Neuronal stem cell (in vitro differentiated cells): ENCODE data around the gene ZNF592.
"Not testable (repeated sequence)": the region's sequence is repeated elsewhere in the genome, so short reads cannot be mapped to it uniquely, and the experiment has no call there.

Experiments used
- DNase-seq: peaks from one replicate; pipeline ENCODE4 v3.0.0-alpha.2; 2013; ENCODE audit warnings: low spot score
- H2AFZ ChIP-seq: one replicate; pipeline ENCODE4 v1.6.1; 2013; ENCODE audit warnings: mild to moderate bottlenecking, low read length, inconsistent platforms
- H2AK5ac ChIP-seq: 2 replicates; pipeline ENCODE4 v1.6.1; 2013; ENCODE audit warnings: low read depth, mild to moderate bottlenecking, inconsistent platforms, low read length, moderate library complexity, mixed read lengths
- H2BK120ac ChIP-seq: 2 replicates; pipeline ENCODE4 v1.6.1; 2013; ENCODE audit warnings: low read depth, mild to moderate bottlenecking, inconsistent platforms, low read length, moderate library complexity, mixed read lengths
- H2BK12ac ChIP-seq: one replicate; pipeline ENCODE4 v1.6.1; 2013; ENCODE audit warnings: low read length, inconsistent platforms
- H2BK15ac ChIP-seq: 2 replicates; pipeline ENCODE4 v1.6.1; 2013; ENCODE audit warnings: mild to moderate bottlenecking, low read length, inconsistent platforms, mixed read lengths
- H2BK5ac ChIP-seq: one replicate; pipeline ENCODE4 v1.6.1; 2013; ENCODE audit warnings: inconsistent platforms, mild to moderate bottlenecking, low read length, moderate library complexity
- H3K14ac ChIP-seq: one replicate; pipeline ENCODE4 v1.6.1; 2013; ENCODE audit warnings: low read length, inconsistent platforms
- H3K18ac ChIP-seq: 2 replicates; pipeline ENCODE4 v1.6.1; 2013; ENCODE audit warnings: low read length, inconsistent platforms
- H3K23ac ChIP-seq: 2 replicates; pipeline ENCODE4 v1.6.1; 2013; ENCODE audit warnings: low read depth, mild to moderate bottlenecking, mixed read lengths, low read length, inconsistent platforms; ENCODE audit not compliant: poor library complexity
- H3K27ac ChIP-seq: replicated peaks from 3 replicates; pipeline ENCODE4 v1.5.1; 2013; ENCODE audit warnings: low read length, inconsistent platforms
- H3K27me3 ChIP-seq, 3 experiments: 2 replicates each; pipeline ENCODE4 v1.6.1; 2013; ENCODE audit warnings: low read length in 3 of 3, mild to moderate bottlenecking in 2 of 3, inconsistent platforms in 1 of 3, low read depth in 1 of 3, mixed read lengths in 1 of 3, moderate library complexity in 1 of 3; ENCODE audit not compliant: control insufficient read depth in 3 of 3, insufficient read depth in 3 of 3
- H3K36me3 ChIP-seq, 2 donors: replicated peaks in 1 of 2; 2 replicates each; pipeline ENCODE4 v1.6.1; 2013; ENCODE audit warnings: low read length in 2 of 2; ENCODE audit not compliant: control insufficient read depth in 2 of 2, insufficient read depth in 2 of 2
- H3K4ac ChIP-seq: 2 replicates; pipeline ENCODE4 v1.6.1; 2013; ENCODE audit warnings: inconsistent platforms, mild to moderate bottlenecking, low read length, moderate library complexity
- H3K4me1 ChIP-seq, 2 donors: 1 replicate in 1 of 2; 2 replicates in 1 of 2; pipeline ENCODE4 v1.6.1; 2013; ENCODE audit warnings: low read length in 2 of 2, low read depth in 1 of 2; ENCODE audit not compliant: control insufficient read depth in 2 of 2, insufficient read depth in 1 of 2
- H3K4me2 ChIP-seq: one replicate; pipeline ENCODE4 v1.6.1; 2013; ENCODE audit warnings: mild to moderate bottlenecking, low read length, inconsistent platforms; ENCODE audit not compliant: insufficient read depth, poor library complexity, severe bottlenecking
- H3K4me3 ChIP-seq, 2 donors: 2 replicates each; pipeline ENCODE4 v1.5.1; 2013; ENCODE audit warnings: low read length in 2 of 2, mild to moderate bottlenecking in 2 of 2, inconsistent platforms in 1 of 2, moderate library complexity in 1 of 2
- H3K79me1 ChIP-seq: one replicate; pipeline ENCODE4 v1.6.1; 2013; ENCODE audit warnings: low read depth, mild to moderate bottlenecking, inconsistent platforms, low read length, moderate library complexity
- H3K9ac ChIP-seq: one replicate; pipeline ENCODE4 v1.6.1; 2013; ENCODE audit warnings: mild to moderate bottlenecking, low read depth, low read length, inconsistent platforms; ENCODE audit not compliant: poor library complexity
- H3K9me3 ChIP-seq, 2 donors: replicated peaks in 1 of 2; 2 replicates each; pipeline versions ENCODE3 to v1.6.1; 2013; ENCODE audit warnings: low read length in 2 of 2, mild to moderate bottlenecking in 2 of 2, inconsistent platforms in 1 of 2, low read depth in 1 of 2, mixed read lengths in 1 of 2, moderate library complexity in 1 of 2; ENCODE audit not compliant: control insufficient read depth in 2 of 2, insufficient read depth in 1 of 2
- H4K8ac ChIP-seq: one replicate; pipeline ENCODE4 v1.6.1; 2013; ENCODE audit warnings: low read depth, mild to moderate bottlenecking, inconsistent platforms, low read length, moderate library complexity
- H4K91ac ChIP-seq: one replicate; pipeline ENCODE4 v1.6.1; 2013; ENCODE audit warnings: low read length, low read depth, mild to moderate bottlenecking, inconsistent platforms; ENCODE audit not compliant: poor library complexity
- WGBS, 2 donors: extraction: QIAGEN DNeasy Blood & Tissue Kit; methylation state at CpG; one replicate each; pipeline ENCODE4 v1.1.7; 2013; ENCODE audit warnings: missing lambda C conversion rate in 2 of 2, mixed read lengths in 1 of 2; ENCODE audit not compliant: insufficient read length in 2 of 2, insufficient replicate concordance in 1 of 2; ENCODE audit errors: extremely low coverage in 2 of 2; 5-methylcytosine and 5-hydroxymethylcytosine counted together

The ZNF592 gene

GRCh38 chr15:84844964-84845363 lies 96.6 kb downstream of the ZNF592 start:
- Histone ChIP-seq H2AFZ (no peak overlapping the region), H3K14ac (no peak overlapping the region), H4K8ac (no peak overlapping the region), H3K36me3 (no peaks in the 10 kb centered on the region), H3K4ac (no peak overlapping the region), H3K4me3 (no peak overlapping the region), H3K79me1 (no peaks in the 10 kb centered on the region), H3K9ac (no peak overlapping the region), H3K4me2 (no peak overlapping the region), H3K18ac (no peak overlapping the region), H3K9me3 (peaks cover 0 to 9% of the 10 kb centered on the region in 2 donors), H3K27me3 (peaks cover 0 to 6% (median 0%) of the 10 kb centered on the region in 3 experiments), H2BK5ac (no peak overlapping the region), H3K4me1 (no peaks in the 10 kb centered on the region), H3K23ac (no peak overlapping the region), H4K91ac (no peak overlapping the region), H2BK15ac (no peak overlapping the region), H2BK120ac (no peak overlapping the region), H3K27ac (no peak overlapping the region), H2AK5ac (no peak overlapping the region), H2BK12ac (no peak overlapping the region)
- DNase-seq = no peak
- WGBS, 2 donors = no CpG with 5 or more reads among the region's 2 CpGs

GRCh38 chr15:84845631-84846030 lies 97.2 kb downstream of the ZNF592 start:
- H4K8ac ChIP-seq, H3K23ac ChIP-seq, H3K14ac ChIP-seq, H3K36me3 ChIP-seq, H3K4ac ChIP-seq, H2BK15ac ChIP-seq, H3K79me1 ChIP-seq, H3K9ac ChIP-seq, H2BK5ac ChIP-seq, H2BK12ac ChIP-seq, H2BK120ac ChIP-seq, H3K9me3 ChIP-seq, H3K4me2 ChIP-seq, H3K27me3 ChIP-seq, H3K4me3 ChIP-seq, H2AFZ ChIP-seq, H4K91ac ChIP-seq, H3K4me1 ChIP-seq, H3K27ac ChIP-seq, H2AK5ac ChIP-seq, DNase-seq, H3K18ac ChIP-seq: not testable (repeated sequence)
- WGBS, 2 donors = no CpG with 5 or more reads among the region's 7 CpGs

- H3K18ac ChIP-seq = no peak overlapping the region
- no peak overlapping the region for H3K27ac ChIP-seq
- H3K36me3 ChIP-seq = no peaks in the 10 kb centered on the region
- no peak overlapping the region for H2BK12ac ChIP-seq
- H3K9ac ChIP-seq = no peak overlapping the region
- H2BK120ac ChIP-seq = no peak overlapping the region
- no peak overlapping the region for H4K8ac ChIP-seq
- H2AFZ ChIP-seq = no peak overlapping the region
- no peak overlapping the region for H3K14ac ChIP-seq
- no peak overlapping the region for H2BK5ac ChIP-seq
- H3K4me1 ChIP-seq = no peaks in the 10 kb centered on the region
- H3K9me3 ChIP-seq = peaks cover 0 to 9% of the 10 kb centered on the region in 2 donors
- no peak overlapping the region for H4K91ac ChIP-seq
- no peak overlapping the region for H2BK15ac ChIP-seq
- H3K23ac ChIP-seq = no peak overlapping the region
- no peak overlapping the region for H3K4ac ChIP-seq
- DNase-seq = no peak
- no CpG with 5 or more reads among the region's 1 CpG for WGBS, 2 donors
- H3K27me3 ChIP-seq = peaks cover 0 to 6% (median 0%) of the 10 kb centered on the region in 3 experiments
- no peak overlapping the region for H3K4me2 ChIP-seq
- no peak overlapping the region for H2AK5ac ChIP-seq
- no peaks in the 10 kb centered on the region for H3K79me1 ChIP-seq
- no peak overlapping the region for H3K4me3 ChIP-seq
Observed at GRCh38 chr15:84846269-84846668, 97.9 kb downstream of the ZNF592 start.

- DNase-seq = no peak
- Histone ChIP-seq H3K14ac (no peak overlapping the region), H3K9ac (no peak overlapping the region), H3K18ac (no peak overlapping the region), H2AK5ac (no peak overlapping the region), H3K4me3 (no peak overlapping the region), H3K27me3 (peaks cover 0 to 5% (median 0%) of the 10 kb centered on the region in 3 experiments), H4K8ac (no peak overlapping the region), H3K4ac (no peak overlapping the region), H3K9me3 (peaks cover 0 to 9% of the 10 kb centered on the region in 2 donors), H2BK12ac (no peak overlapping the region), H3K36me3 (no peaks in the 10 kb centered on the region), H2BK5ac (no peak overlapping the region), H3K79me1 (no peaks in the 10 kb centered on the region), H4K91ac (no peak overlapping the region), H3K4me1 (no peaks in the 10 kb centered on the region), H3K23ac (no peak overlapping the region), H2BK120ac (no peak overlapping the region), H2AFZ (no peak overlapping the region), H3K4me2 (no peak overlapping the region), H3K27ac (no peak overlapping the region), H2BK15ac (no peak overlapping the region)
Observed at GRCh38 chr15:84847382-84847781, 99.0 kb downstream of the ZNF592 start.
